ENCODE measurements around the gene CORO7. TPM values are rescaled to one million over a fixed set of nuclear protein-coding genes. Genes with fewer than 3 reads are reported as not detected.
A peak's percentile ranks its signal among the peaks of the same experiment; 100 is the strongest.

CORO7 gene
- polyA plus RNA-seq, 3 donors: 44.7 to 181 (median 68.4) TPM

DNA sequence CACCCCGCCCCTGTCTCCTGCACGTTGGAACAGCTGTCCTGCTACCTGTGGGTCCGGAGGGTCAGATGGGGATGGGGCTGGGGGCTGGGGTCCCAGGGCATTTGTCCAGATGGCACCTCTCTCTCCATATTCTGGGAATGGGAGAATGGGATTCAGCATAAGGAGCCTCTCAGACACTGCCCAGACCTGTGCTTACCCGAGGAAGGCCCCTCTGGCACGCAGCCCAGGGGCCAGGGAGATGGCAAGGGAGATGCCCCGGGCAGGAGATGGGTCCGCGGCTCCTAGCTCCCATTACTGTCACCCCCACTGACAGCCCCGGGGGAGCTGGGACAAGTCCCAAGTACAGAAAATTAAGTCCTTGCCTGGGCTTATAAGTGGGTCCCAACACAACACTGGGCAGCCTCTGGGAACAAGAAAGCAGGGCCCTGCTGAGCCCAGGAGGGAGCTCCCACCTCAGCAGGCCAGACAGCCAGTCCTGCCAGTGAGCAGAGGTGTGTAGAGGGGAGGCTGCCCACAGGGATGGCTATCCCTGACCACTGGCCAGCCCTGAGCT, 43.0 kb downstream of the CORO7 start:
- H3K27me3 ChIP-seq (ENCODE audit: control insufficient read depth in 2 of 2, insufficient read depth in 2 of 2, low read length in 2 of 2): no peaks in the 10 kb centered on the region
- H4K20me1 ChIP-seq (ENCODE audit: insufficient read depth, low read length): peaks cover 99% of the 10 kb centered on the region
- Mint-ChIP-seq H3K4me3 (no peak overlapping the region), H3K9me3 (no peaks in the 10 kb centered on the region), H3K36me3 (peaks cover 9 to 36% of the 10 kb centered on the region in 2 donors), H3K27ac (no peak overlapping the region), H3K27me3 (ENCODE audit: low read depth in 3 of 3) (peaks cover 2 to 4% (median 3%) of the 10 kb centered on the region in 3 donors), H3K4me1 (peaks cover 30% of the 10 kb centered on the region)
- WGBS (ENCODE audit: insufficient coverage): 93% methylated on average over 4 of the region's 9 CpGs
- H3K9ac ChIP-seq (ENCODE audit: insufficient read depth, low read length, poor library complexity, severe bottlenecking): no peak overlapping the region
- no peak for DNase-seq
- H2AFZ ChIP-seq (ENCODE audit: insufficient read depth, low read depth, low read length, poor library complexity, severe bottlenecking): no peak overlapping the region
- peaks cover 19% of the 10 kb centered on the region for H3K79me2 ChIP-seq (ENCODE audit: insufficient read depth, low read length)
- peaks cover 14 to 27% of the 10 kb centered on the region in 2 donors for H3K4me1 ChIP-seq (ENCODE audit: control insufficient read depth in 1 of 2, insufficient read depth in 2 of 2, low read length in 2 of 2)
- TF ChIP-seq, protein P1, sequence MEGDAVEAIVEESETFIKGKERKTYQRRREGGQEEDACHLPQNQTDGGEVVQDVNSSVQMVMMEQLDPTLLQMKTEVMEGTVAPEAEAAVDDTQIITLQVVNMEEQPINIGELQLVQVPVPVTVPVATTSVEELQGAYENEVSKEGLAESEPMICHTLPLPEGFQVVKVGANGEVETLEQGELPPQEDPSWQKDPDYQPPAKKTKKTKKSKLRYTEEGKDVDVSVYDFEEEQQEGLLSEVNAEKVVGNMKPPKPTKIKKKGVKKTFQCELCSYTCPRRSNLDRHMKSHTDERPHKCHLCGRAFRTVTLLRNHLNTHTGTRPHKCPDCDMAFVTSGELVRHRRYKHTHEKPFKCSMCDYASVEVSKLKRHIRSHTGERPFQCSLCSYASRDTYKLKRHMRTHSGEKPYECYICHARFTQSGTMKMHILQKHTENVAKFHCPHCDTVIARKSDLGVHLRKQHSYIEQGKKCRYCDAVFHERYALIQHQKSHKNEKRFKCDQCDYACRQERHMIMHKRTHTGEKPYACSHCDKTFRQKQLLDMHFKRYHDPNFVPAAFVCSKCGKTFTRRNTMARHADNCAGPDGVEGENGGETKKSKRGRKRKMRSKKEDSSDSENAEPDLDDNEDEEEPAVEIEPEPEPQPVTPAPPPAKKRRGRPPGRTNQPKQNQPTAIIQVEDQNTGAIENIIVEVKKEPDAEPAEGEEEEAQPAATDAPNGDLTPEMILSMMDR (IDR thresholded peaks at IDR 0.05): no peak
- H3K27ac ChIP-seq (ENCODE audit: low read depth in 1 of 2, low read length in 2 of 2): no peak overlapping the region
- no peak overlapping the region for H3K4me3 ChIP-seq (replicated peaks in 1 of 3; ENCODE audit: low read depth in 2 of 3, low read length in 3 of 3)
- no peak overlapping the region for H3K4me2 ChIP-seq (replicated peaks; ENCODE audit: extremely low read depth, low read length, poor library complexity, severe bottlenecking)
- intact Hi-C loops (cut with micrococcal nuclease): no loop called here
- H3K9me3 ChIP-seq (replicated peaks in 1 of 2; ENCODE audit: control insufficient read depth in 1 of 2, insufficient read depth in 1 of 2, low read length in 2 of 2): no peaks in the 10 kb centered on the region
- peaks cover 18 to 31% of the 10 kb centered on the region in 2 donors for H3K36me3 ChIP-seq (replicated peaks in 1 of 2; ENCODE audit: control insufficient read depth in 1 of 2, insufficient read depth in 2 of 2, low read length in 2 of 2)

GRCh38 chr16:4372578-4373355, 43.6 kb downstream of the CORO7 start:
- H3K4me3 Mint-ChIP-seq: peak overlapping the region; percentile 70 to 88
- peaks cover 14 to 27% of the 10 kb centered on the region in 2 donors for H3K4me1 ChIP-seq (ENCODE audit: control insufficient read depth in 1 of 2, insufficient read depth in 2 of 2, low read length in 2 of 2)
- H3K4me2 ChIP-seq (replicated peaks; ENCODE audit: extremely low read depth, low read length, poor library complexity, severe bottlenecking): peak overlapping the region; percentile 78
- no peak overlapping the region for H3K27ac ChIP-seq (ENCODE audit: low read depth in 1 of 2, low read length in 2 of 2)
- intact Hi-C loops (cut with micrococcal nuclease): no loop called here
- TF ChIP-seq, protein P1 (IDR thresholded peaks at IDR 0.05): no peak
- peak overlapping the region in 1 of 3 experiments; percentile 57 for H3K4me3 ChIP-seq (replicated peaks in 1 of 3; ENCODE audit: low read depth in 2 of 3, low read length in 3 of 3)
- H3K27me3 ChIP-seq (ENCODE audit: control insufficient read depth in 2 of 2, insufficient read depth in 2 of 2, low read length in 2 of 2): no peaks in the 10 kb centered on the region
- no peak overlapping the region for H2AFZ ChIP-seq (ENCODE audit: insufficient read depth, low read depth, low read length, poor library complexity, severe bottlenecking)
- H3K79me2 ChIP-seq (ENCODE audit: insufficient read depth, low read length): peaks cover 19% of the 10 kb centered on the region
- peaks cover 8 to 38% of the 10 kb centered on the region in 2 donors for H3K36me3 Mint-ChIP-seq
- DNase-seq: no peak
- WGBS (ENCODE audit: insufficient coverage): 90% methylated on average over 3 of the region's 10 CpGs
- H3K27ac Mint-ChIP-seq: no peak overlapping the region
- H3K36me3 ChIP-seq (replicated peaks in 1 of 2; ENCODE audit: control insufficient read depth in 1 of 2, insufficient read depth in 2 of 2, low read length in 2 of 2): peaks cover 16 to 32% of the 10 kb centered on the region in 2 donors
- H3K9ac ChIP-seq (ENCODE audit: insufficient read depth, low read length, poor library complexity, severe bottlenecking): peak overlapping the region; percentile 56
- no peaks in the 10 kb centered on the region for H3K9me3 ChIP-seq (replicated peaks in 1 of 2; ENCODE audit: control insufficient read depth in 1 of 2, insufficient read depth in 1 of 2, low read length in 2 of 2)
- H3K27me3 Mint-ChIP-seq (ENCODE audit: low read depth in 3 of 3): peaks cover 2 to 4% (median 3%) of the 10 kb centered on the region in 3 donors
- H4K20me1 ChIP-seq (ENCODE audit: insufficient read depth, low read length): peaks cover 99% of the 10 kb centered on the region
- H3K4me1 Mint-ChIP-seq: peaks cover 27% of the 10 kb centered on the region
- H3K9me3 Mint-ChIP-seq: no peaks in the 10 kb centered on the region

Data from CD14-positive monocyte (primary cell).